GM18951 (cell line): ENCODE results near the gene WFDC12.

ENCODE experiments used
- POLR2A ChIP-seq: IDR thresholded peaks from 4 replicates; pipeline ENCODE4 v1.6.1; 2011; ENCODE audit warnings: mild to moderate bottlenecking; ENCODE audit not compliant: insufficient read length, insufficient read depth; ENCODE audit errors: extremely low read depth
- in situ Hi-C: fragments of 300-500 bp; cut with MboI; formaldehyde crosslinking; loops from one replicate; pipeline ENCODE4 v1.12.0; 2022; ENCODE audit warnings: low sequenced_read_pairs, mixed read lengths, inconsistent platforms; ENCODE audit not compliant: unreplicated experiment

The WFDC12 gene

GRCh38 chr20:45111799-45112471 is 12.3 kb downstream of the WFDC12 start:
- in situ Hi-C loops, result no loop called here
- no peak for TF ChIP-seq POLR2A

GRCh38 chr20:45111285-45111684 is 13.0 kb downstream of the WFDC12 start:
- no peak for TF ChIP-seq POLR2A
- in situ Hi-C loops, result no loop called here

- in situ Hi-C loops, result no loop called here
- no peak for TF ChIP-seq POLR2A
Observed at GRCh38 chr20:45110301-45110700, 14.0 kb downstream of the WFDC12 start.

- TF ChIP-seq POLR2A, result no peak
Observed at GRCh38 chr20:45109634-45110033, 14.6 kb downstream of the WFDC12 start.

GRCh38 chr20:45105317-45105716 is 18.9 kb downstream of the WFDC12 start:
- in situ Hi-C loops, result loop anchor here (10.0 kb wide), 1 partner anchor 181 kb away; no protein-coding TSS in a partner anchor
- no peak for TF ChIP-seq POLR2A

More at GRCh38 chr20:45109634-45110033, 14.6 kb downstream of the WFDC12 start:
- in situ Hi-C loops, result loop anchor here (10.0 kb wide), 1 partner anchor 185 kb away; no protein-coding TSS in a partner anchor

- in situ Hi-C loops, result loop anchor here (10.0 kb wide), 1 partner anchor 180 kb away; no protein-coding TSS in a partner anchor
- TF ChIP-seq POLR2A, result no peak
Observed at GRCh38 chr20:45104786-45105185, 19.5 kb downstream of the WFDC12 start.

GRCh38 chr20:45103072-45103471 is 21.2 kb downstream of the WFDC12 start:
- TF ChIP-seq POLR2A, result no peak
- in situ Hi-C loops, result loop anchor here (10.0 kb wide), 1 partner anchor 178 kb away; no protein-coding TSS in a partner anchor

DNA sequence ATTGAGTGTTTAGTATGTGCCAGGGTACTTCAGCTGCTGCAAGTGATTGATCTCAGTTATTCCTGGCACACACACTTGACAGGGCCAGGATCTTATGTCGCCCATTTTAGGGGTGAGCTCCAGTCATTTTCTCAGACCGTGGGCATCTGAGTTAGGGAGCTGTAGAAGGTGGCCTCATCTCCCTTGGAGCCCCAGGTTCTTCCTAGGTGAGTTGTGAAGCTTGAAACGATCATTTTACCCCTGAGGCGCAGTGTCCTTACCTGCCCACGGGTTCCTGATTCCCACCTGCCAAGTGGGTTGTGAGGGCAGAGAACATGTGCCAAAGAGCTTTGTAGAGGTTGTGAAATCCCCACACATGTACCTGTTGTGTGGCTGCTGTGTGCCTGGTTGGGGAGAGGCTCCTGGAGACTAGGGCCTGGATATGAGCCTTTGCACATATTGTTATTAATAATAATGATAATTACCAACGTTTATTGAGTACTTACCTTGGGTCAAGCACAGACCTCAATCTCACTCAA is 22.9 kb downstream of the WFDC12 start:
- TF ChIP-seq POLR2A, result no peak
- in situ Hi-C loops, result loop anchor here (10.0 kb wide), 1 partner anchor 177 kb away; no protein-coding TSS in a partner anchor

DNA sequence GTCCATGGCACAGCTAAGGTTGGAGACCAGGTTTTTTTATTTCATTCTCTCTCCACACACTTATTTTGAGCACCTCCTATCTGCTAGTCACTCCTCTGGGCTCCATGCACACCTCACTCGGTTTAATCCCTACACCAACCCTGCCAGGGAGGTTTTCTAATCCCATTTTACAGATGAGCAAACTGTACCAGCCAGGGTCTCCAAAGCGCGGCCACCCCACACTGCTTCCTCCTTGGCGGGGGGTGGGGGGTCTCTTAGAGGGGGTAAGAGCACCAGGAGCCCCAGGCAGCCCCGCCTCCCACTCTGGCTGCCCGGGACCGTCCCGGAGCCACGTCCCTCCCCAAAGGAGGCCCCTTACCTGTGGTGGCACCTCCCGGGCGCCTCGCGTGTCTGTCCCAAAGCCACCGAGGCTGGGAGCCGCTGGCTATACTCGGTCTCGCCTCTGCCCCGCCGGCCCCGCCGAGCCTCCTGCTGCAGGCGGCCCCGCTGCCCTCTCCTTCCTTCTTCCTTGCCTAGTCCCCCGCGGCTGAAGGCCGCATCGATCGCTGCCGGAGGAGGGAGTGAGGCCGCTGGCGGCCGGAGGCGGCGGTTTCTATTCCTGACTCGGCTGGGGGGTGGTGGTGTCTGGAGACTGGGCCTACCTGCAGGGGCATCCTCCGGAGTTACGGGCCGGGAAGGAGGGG is 23.6 kb downstream of the WFDC12 start, which contains the start of gene KCNS1:
KCNS1 (minus strand) TSS at position 565 of the 683 bp plus-strand sequence. CDS start 1,891 bp downstream, outside the sequence.
- TF ChIP-seq POLR2A, result no peak
- in situ Hi-C loops, result loop anchor here (10.0 kb wide), 1 partner anchor 176 kb away; no protein-coding TSS in a partner anchor

- in situ Hi-C loops, result no loop called here
- no peak for TF ChIP-seq POLR2A
Observed at GRCh38 chr20:45098103-45098773, 26.0 kb downstream of the WFDC12 start.

DNA sequence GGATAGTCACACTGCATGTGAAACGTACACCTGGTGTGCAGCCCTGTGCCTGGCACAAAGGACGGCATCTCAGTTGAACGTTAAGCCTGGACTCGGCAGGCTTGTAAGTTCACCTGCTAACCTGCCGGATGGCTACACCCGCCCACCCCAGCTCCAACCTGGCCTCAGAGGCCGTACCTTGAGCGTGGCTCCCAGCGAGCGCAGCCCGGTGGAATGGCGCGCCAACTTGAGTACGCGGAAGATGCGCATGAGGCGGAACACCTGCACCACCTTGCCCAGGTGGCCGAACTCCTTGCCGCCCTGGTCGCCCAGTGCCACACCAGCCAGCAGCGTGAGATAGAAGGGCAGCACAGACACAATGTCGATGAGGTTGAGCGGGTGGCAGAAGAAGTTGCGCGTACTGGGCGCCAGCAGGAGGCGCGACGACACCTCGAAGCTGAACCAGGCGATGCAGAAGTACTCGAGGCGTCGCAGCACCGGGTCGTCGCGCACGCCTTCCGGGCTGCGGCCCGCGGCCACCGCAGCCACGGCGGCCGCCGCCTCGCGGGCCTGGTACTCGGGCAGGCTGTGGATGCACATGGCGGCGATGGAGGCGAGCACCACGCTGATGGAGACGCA is 26.7 kb downstream of the WFDC12 start:
- in situ Hi-C loops, result no loop called here
- no peak for TF ChIP-seq POLR2A

DNA sequence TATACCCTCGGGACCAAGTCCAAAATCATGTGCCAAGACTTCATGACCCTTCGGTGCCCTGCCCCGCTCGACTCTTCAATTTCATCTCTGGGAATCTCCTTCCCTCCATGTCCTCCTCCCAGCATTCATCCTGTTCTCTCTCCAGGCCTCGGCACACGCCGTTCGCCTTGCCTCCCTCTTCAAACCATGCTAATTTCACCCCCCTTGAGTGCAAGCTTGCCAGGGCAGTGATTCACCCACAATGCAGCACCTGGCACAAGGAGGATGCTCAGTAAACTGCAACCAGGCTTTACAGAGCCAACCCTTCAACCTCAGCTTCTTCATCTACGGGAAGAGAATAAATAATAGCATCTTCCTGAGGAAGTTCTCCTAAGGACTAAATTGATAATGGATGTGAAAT is 27.5 kb downstream of the WFDC12 start:
- no peak for TF ChIP-seq POLR2A
- in situ Hi-C loops, result no loop called here
